ENCODE results near the gene TEKT3.

The TEKT3 gene

GRCh38 chr17:15349119-15349518 lies 7.7 kb upstream of the TEKT3 start:
- no peak for DNase-seq (ENCODE audit: low read depth in 2 of 2)

GRCh38 chr17:15348021-15348420 lies 6.6 kb upstream of the TEKT3 start:
- no peak for DNase-seq (ENCODE audit: low read depth in 2 of 2)

- DNase-seq (ENCODE audit: low read depth in 2 of 2): no peak
Observed at GRCh38 chr17:15346066-15346595, 4.7 kb upstream of the TEKT3 start.

GRCh38 chr17:15343749-15344148 lies 2.4 kb upstream of the TEKT3 start:
- DNase-seq (ENCODE audit: low read depth in 2 of 2): no peak

GRCh38 chr17:15342460-15342859 lies 1.1 kb upstream of the TEKT3 start:
- no peak for DNase-seq (ENCODE audit: low read depth in 2 of 2)

- no peak for DNase-seq (ENCODE audit: low read depth in 2 of 2)
Observed at GRCh38 chr17:15341966-15342365, 569 bp upstream of the TEKT3 start.

GRCh38 chr17:15340966-15341365 lies 431 bp downstream of the TEKT3 start:
- no peak for DNase-seq (ENCODE audit: low read depth in 2 of 2)

- DNase-seq (ENCODE audit: low read depth in 2 of 2): no peak
Observed at GRCh38 chr17:15335446-15335845, 6.0 kb downstream of the TEKT3 start.

- DNase-seq (ENCODE audit: low read depth in 2 of 2): no peak
Observed at GRCh38 chr17:15334266-15334665, 7.1 kb downstream of the TEKT3 start.

GRCh38 chr17:15332338-15332737 lies 9.1 kb downstream of the TEKT3 start:
- no peak for DNase-seq (ENCODE audit: low read depth in 2 of 2)

- no peak for DNase-seq (ENCODE audit: low read depth in 2 of 2)
Observed at GRCh38 chr17:15323131-15323530, 18.3 kb downstream of the TEKT3 start.

- DNase-seq (ENCODE audit: low read depth in 2 of 2): no peak
Observed at GRCh38 chr17:15321556-15322251, 19.7 kb downstream of the TEKT3 start.

GRCh38 chr17:15319452-15320010 lies 21.9 kb downstream of the TEKT3 start:
- no peak for DNase-seq (ENCODE audit: low read depth in 2 of 2)

GRCh38 chr17:15311996-15312395 lies 29.4 kb downstream of the TEKT3 start:
- DNase-seq (ENCODE audit: low read depth in 2 of 2): no peak

GRCh38 chr17:15309793-15310192 lies 31.6 kb downstream of the TEKT3 start:
- DNase-seq (ENCODE audit: low read depth in 2 of 2): no peak

- DNase-seq (ENCODE audit: low read depth in 2 of 2): no peak
Observed at GRCh38 chr17:15309236-15309635, 32.2 kb downstream of the TEKT3 start.

GRCh38 chr17:15308758-15309157 lies 32.6 kb downstream of the TEKT3 start:
- DNase-seq (ENCODE audit: low read depth in 2 of 2): no peak

GRCh38 chr17:15307710-15308111 lies 33.7 kb downstream of the TEKT3 start:
- no peak for DNase-seq (ENCODE audit: low read depth in 2 of 2)

- no peak for DNase-seq (ENCODE audit: low read depth in 2 of 2)
Observed at GRCh38 chr17:15303851-15304250, 37.5 kb downstream of the TEKT3 start.

GRCh38 chr17:15303268-15303667 lies 38.1 kb downstream of the TEKT3 start:
- DNase-seq (ENCODE audit: low read depth in 2 of 2): no peak

- no peak for DNase-seq (ENCODE audit: low read depth in 2 of 2)
Observed at GRCh38 chr17:15301845-15302244, 39.6 kb downstream of the TEKT3 start.

GRCh38 chr17:15298176-15298575 lies 43.2 kb downstream of the TEKT3 start:
- no peak for DNase-seq (ENCODE audit: low read depth in 2 of 2)

GRCh38 chr17:15293558-15293957 lies 47.8 kb downstream of the TEKT3 start:
- no peak for DNase-seq (ENCODE audit: low read depth in 2 of 2)

Measured in stimulated activated CD8-positive, alpha-beta memory T cell treated with anti-CD3 and anti-CD28 coated beads, Interleukin-7, amount 100 ng/mL, for 1 hour (primary cell).